GM12872 (cell line): ENCODE measurements around the gene HS6ST1.

Experiments
- TF ChIP-seq, protein P1 (sequence below): IDR thresholded peaks from 3 replicates; pipeline ENCODE4 v1.5.1; 2011; ENCODE audit warnings: low read depth, mild to moderate bottlenecking, low read length, moderate library complexity; ENCODE audit not compliant: insufficient read depth

The HS6ST1 gene

DNA sequence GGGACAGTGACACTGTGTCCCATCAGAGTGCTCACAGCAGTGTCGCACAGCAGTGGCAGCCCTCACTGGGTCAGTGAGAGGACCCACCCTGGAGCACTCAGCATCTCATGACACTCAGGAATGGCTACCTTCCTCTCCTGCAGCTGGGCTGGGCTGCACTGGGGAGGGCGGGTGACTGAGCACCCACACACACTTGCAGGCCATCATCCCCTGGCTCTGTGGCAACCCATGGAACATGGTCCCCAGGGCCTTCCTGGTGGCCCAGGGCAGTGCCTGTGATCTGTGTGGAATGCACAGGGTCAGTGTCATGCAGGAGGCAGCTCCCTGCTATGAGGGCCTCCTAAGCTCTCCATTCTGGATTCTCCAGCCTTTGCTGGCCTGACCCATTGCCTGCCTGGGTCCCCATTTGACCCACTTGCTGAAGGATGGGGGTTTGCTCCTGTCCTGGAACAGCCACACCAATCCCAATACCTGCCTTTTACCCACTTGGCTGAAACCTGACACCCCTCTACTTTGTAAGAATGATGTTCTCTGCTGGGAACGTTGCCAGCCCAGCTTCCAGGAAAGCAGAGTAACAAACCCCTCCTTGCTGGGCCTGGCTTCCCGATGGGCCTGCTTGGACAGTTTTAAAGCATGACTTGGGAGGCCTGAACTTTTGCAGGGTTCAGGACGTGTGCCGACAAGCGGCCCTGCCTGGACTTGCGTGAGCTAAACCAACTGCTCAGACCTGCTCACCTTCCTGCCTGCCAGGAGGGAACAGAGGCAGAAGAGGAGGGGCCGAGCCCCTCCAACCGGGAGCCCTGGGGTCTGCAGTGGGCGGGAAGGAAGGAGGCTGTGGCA is 13.7 kb downstream of the HS6ST1 start:
- TF ChIP-seq, protein P1, sequence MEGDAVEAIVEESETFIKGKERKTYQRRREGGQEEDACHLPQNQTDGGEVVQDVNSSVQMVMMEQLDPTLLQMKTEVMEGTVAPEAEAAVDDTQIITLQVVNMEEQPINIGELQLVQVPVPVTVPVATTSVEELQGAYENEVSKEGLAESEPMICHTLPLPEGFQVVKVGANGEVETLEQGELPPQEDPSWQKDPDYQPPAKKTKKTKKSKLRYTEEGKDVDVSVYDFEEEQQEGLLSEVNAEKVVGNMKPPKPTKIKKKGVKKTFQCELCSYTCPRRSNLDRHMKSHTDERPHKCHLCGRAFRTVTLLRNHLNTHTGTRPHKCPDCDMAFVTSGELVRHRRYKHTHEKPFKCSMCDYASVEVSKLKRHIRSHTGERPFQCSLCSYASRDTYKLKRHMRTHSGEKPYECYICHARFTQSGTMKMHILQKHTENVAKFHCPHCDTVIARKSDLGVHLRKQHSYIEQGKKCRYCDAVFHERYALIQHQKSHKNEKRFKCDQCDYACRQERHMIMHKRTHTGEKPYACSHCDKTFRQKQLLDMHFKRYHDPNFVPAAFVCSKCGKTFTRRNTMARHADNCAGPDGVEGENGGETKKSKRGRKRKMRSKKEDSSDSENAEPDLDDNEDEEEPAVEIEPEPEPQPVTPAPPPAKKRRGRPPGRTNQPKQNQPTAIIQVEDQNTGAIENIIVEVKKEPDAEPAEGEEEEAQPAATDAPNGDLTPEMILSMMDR, result no peak

DNA sequence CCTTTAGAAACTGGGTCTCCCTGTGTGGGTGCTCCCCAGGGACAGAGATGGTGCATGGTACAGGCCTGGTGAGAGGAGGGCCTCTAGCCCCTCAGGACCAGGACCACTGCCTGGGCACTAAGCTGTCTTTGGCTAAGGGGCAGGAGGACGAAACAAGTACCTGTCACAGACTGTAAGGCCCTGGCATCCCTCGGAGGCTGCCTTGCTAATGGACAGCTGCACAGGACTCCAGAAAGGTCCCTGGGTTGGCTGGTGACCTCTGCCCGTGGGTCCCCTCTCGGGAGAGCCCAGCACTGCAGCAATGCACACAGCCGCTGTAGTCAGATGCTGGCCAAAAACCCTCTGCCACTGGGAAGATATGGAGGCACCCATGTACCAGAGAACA is 14.3 kb downstream of the HS6ST1 start:
- TF ChIP-seq, protein P1, result no peak

DNA sequence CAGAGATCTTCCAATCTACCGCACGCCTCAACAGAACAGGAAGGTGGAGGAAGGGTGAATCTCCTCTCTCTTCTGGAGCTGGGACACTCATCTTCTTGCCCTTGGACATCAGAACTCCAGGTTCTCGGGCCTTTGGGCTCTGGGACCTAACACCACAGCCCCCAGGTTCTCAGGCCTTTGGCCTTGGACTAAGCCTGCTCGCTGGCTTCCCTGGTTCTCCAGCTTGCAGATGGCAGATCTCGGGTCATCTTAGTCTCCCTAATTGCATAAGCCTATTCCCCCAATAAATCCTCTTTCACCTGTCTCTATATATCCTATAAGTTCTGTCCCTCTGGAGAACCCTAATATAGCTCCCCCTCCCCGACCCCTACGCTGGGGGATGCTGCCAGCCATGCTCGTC is 14.8 kb downstream of the HS6ST1 start:
- TF ChIP-seq, protein P1, result no peak

DNA sequence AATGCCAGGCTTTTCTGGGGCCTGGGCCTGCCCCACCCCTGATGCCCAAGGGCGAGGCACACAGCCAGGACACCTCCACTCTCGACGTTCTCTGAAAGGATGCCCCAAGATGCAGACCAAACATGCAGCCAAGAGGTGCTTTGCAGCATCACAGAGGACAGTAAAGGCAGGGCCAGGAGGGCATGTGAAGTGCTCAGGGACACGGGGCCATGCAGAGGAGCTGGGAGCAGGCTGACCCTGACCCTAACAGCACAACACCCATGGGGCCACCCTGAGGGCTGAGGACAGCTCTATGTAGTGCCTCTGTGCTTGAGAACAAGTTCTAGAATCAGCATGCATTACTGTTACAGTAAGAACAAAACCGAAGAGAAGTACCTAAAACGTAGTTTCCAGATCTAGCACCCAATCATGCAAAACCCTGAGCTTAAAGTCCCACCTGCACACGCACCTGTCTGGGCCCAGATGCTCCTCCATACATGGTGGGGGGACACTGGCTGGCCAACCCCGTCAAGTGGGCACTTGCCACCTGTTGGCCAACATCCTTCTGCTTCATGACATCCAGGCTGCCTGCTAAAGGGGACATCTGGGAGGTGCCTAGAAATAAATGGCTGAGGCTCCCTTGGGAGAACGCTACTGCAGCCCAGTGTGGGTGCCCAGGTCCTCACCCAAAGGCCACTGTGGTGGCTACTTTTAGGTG is 15.4 kb downstream of the HS6ST1 start:
- TF ChIP-seq, protein P1, result no peak

DNA sequence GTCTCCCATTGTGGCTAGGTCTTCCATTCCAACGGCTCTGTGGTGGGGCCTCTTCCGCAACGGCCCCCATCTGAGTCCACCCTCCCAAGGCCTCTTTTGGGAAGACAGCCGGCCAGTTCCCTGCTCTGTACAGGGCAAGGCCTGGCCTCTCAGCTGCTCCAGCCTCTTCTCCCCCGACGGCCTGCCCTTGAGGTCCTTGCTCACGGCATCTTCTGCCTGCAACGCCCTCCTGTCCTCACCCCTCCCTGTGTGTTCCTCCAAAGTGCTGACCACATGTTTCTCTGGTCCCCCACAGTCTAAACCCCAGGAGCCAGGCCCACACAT is 16.0 kb downstream of the HS6ST1 start:
- TF ChIP-seq, protein P1, result no peak

DNA sequence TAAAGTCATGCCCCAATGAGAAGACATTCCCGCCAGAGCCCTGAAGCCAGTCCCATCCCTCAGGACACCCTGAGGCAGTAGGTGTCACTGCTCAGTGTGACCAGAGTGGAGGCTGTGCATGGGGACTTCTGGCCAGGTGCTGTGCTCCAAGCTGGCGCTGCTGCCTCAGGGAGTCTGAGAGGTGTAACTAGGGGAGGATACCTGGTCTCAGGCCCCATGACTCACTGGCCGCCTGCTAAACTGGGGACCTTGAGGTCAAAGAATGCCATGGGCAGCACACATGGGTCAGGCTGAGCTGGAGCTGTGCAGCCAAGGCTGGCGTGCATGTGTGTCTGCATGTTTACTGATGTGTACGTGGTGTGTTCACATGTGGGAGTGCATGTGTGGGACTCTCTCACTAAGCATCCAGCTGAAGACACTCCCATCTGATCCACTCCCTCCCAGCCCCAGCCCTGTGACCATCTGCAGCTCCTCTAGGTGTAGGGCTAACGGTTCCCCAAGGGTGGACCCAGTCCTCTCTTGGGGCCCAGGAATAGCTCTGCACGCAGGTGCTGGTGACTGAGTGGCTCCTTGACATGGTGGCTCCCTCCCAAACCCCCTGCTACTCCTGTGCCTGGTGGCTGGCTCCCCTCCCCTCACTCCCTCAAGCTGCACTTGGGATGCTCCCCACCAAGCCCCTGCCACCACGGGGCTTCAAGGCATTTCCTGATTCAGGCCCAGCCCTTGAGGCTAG is 16.5 kb downstream of the HS6ST1 start:
- TF ChIP-seq, protein P1, result no peak

DNA sequence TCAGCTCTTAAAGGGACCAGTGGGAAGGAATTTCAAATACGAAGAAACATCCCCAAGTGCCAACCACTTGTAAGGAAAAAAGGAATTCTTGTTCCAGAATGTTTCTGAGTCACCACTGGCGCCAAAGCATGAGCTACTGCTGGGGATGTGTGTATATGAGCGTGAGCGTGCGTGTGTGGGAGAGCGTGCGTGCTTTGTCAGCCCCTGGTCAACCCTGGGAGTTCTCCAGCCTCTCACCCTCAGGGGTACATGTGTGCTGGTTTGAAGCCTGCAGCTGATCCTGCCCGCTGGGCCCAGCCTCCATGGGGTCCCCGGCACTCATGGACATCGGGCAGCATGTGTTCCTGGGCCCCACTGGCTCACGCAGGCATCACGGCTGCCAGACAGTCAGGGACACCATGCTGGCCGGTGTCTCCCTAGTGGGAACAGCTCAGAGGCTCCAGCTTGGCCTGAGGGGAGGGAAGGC is 17.1 kb downstream of the HS6ST1 start:
- TF ChIP-seq, protein P1, result no peak
